Mesenchymal stem cell (in vitro differentiated cells and primary cell): Measurements from ENCODE around the gene LPCAT3. TPM values are rescaled to one million over a fixed set of nuclear protein-coding genes. Genes with fewer than 3 reads are reported as not detected.
A peak's percentile ranks its signal among the peaks of the same experiment; 100 is the strongest.

Experiments used
- DNase-seq: peaks from one replicate; pipeline ENCODE4 v3.0.0-alpha.2; 2013
- H2AFZ ChIP-seq: one replicate; pipeline ENCODE4 v1.6.1; 2013; ENCODE audit warnings: low read depth, mild to moderate bottlenecking, control low read depth, inconsistent platforms, low read length, moderate library complexity
- H2AK5ac ChIP-seq: 2 replicates; pipeline ENCODE4 v1.6.1; 2013; ENCODE audit warnings: low read length, moderate library complexity, mild to moderate bottlenecking, inconsistent platforms; ENCODE audit not compliant: severe bottlenecking
- H2BK120ac ChIP-seq: one replicate; pipeline ENCODE4 v1.6.1; 2013; ENCODE audit warnings: low read depth, mild to moderate bottlenecking, inconsistent platforms, low read length, moderate library complexity
- H2BK12ac ChIP-seq, 2 experiments: one replicate each; pipeline ENCODE4 v1.6.1; 2013; ENCODE audit warnings: inconsistent platforms in 2 of 2, low read length in 2 of 2, mild to moderate bottlenecking in 2 of 2, moderate library complexity in 2 of 2, control low read depth in 1 of 2
- H2BK15ac ChIP-seq: one replicate; pipeline ENCODE4 v1.6.1; 2013; ENCODE audit warnings: mild to moderate bottlenecking, low read depth, inconsistent platforms; ENCODE audit not compliant: poor library complexity, severe bottlenecking
- H2BK5ac ChIP-seq: 2 replicates; pipeline ENCODE4 v1.6.1; 2013; ENCODE audit warnings: low read depth, mild to moderate bottlenecking, low read length, control low read depth, inconsistent platforms; ENCODE audit not compliant: poor library complexity, severe bottlenecking
- H3K14ac ChIP-seq, 2 experiments: one replicate each; pipeline ENCODE4 v1.6.1; 2013; ENCODE audit warnings: inconsistent platforms in 2 of 2, low read length in 2 of 2, control low read depth in 1 of 2, mild to moderate bottlenecking in 1 of 2, moderate library complexity in 1 of 2
- H3K18ac ChIP-seq, 2 experiments: one replicate each; pipeline ENCODE4 v1.6.1; 2013; ENCODE audit warnings: inconsistent platforms in 2 of 2, low read length in 2 of 2, control low read depth in 1 of 2, low read depth in 1 of 2, mild to moderate bottlenecking in 1 of 2
- H3K23ac ChIP-seq, 2 experiments: one replicate each; pipeline ENCODE4 v1.6.1; 2013; ENCODE audit warnings: inconsistent platforms in 2 of 2, low read length in 2 of 2, mild to moderate bottlenecking in 2 of 2, moderate library complexity in 2 of 2, control low read depth in 1 of 2
- H3K27ac ChIP-seq: 2 replicates; pipeline ENCODE4 v1.5.1; 2013; ENCODE audit warnings: mild to moderate bottlenecking, moderate library complexity, low read length, control low read depth, inconsistent platforms; ENCODE audit not compliant: poor library complexity, severe bottlenecking
- H3K27me3 ChIP-seq, 2 experiments: 2 replicates each; pipeline versions ENCODE4 v1.6.1 to v1.7.0; 2013; ENCODE audit warnings: low read length in 2 of 2, mild to moderate bottlenecking in 2 of 2, moderate library complexity in 2 of 2, control low read depth in 1 of 2, inconsistent platforms in 1 of 2; ENCODE audit not compliant: control insufficient read depth in 1 of 2, insufficient read depth in 1 of 2
- H3K36me3 ChIP-seq, 2 experiments: 2 replicates each; pipeline versions ENCODE4 v1.6.1 to v1.7.0; 2013; ENCODE audit warnings: low read length in 2 of 2, control low read depth in 1 of 2, inconsistent platforms in 1 of 2, low read depth in 1 of 2, mild to moderate bottlenecking in 1 of 2; ENCODE audit not compliant: insufficient read depth in 2 of 2, control insufficient read depth in 1 of 2
- H3K4ac ChIP-seq, 2 experiments: one replicate each; pipeline ENCODE4 v1.6.1; 2013; ENCODE audit warnings: inconsistent platforms in 2 of 2, low read length in 2 of 2, mild to moderate bottlenecking in 2 of 2, moderate library complexity in 2 of 2, control low read depth in 1 of 2, low read depth in 1 of 2
- H3K4me1 ChIP-seq: 2 replicates; pipeline ENCODE4 v1.6.1; 2013; ENCODE audit warnings: low read depth, low read length, control low read depth; ENCODE audit not compliant: control insufficient read depth, insufficient read depth
- H3K4me2 ChIP-seq: 2 replicates; pipeline ENCODE4 v1.6.1; 2013; ENCODE audit warnings: low read length, mild to moderate bottlenecking, inconsistent platforms; ENCODE audit not compliant: poor library complexity, severe bottlenecking
- H3K4me3 ChIP-seq, 2 experiments: 2 replicates each; pipeline versions ENCODE4 v1.5.1 to v1.7.0; 2013; ENCODE audit warnings: low read length in 2 of 2, mild to moderate bottlenecking in 2 of 2, control low read depth in 1 of 2, low read depth in 1 of 2; ENCODE audit not compliant: insufficient read depth in 1 of 2
- H3K79me1 ChIP-seq: replicated peaks from 2 replicates; pipeline ENCODE4 v1.6.1; 2013; ENCODE audit warnings: mild to moderate bottlenecking, control low read depth, low read length, inconsistent platforms; ENCODE audit not compliant: poor library complexity, severe bottlenecking
- H3K9ac ChIP-seq: 2 replicates; pipeline ENCODE4 v1.7.0; 2013; ENCODE audit warnings: mild to moderate bottlenecking, low read length, moderate library complexity
- H3K9me3 ChIP-seq: 2 replicates; pipeline ENCODE4 v1.7.0; 2013; ENCODE audit warnings: mild to moderate bottlenecking, low read length; ENCODE audit not compliant: control insufficient read depth
- H4K8ac ChIP-seq: one replicate; pipeline ENCODE4 v1.6.1; 2013; ENCODE audit warnings: inconsistent platforms, mild to moderate bottlenecking, low read length, moderate library complexity
- H4K91ac ChIP-seq: one replicate; pipeline ENCODE4 v1.6.1; 2013; ENCODE audit warnings: mild to moderate bottlenecking, low read length, inconsistent platforms
- WGBS: methylation state at CpG from one replicate; pipeline ENCODE4 v1.1.7; 2013; ENCODE audit warnings: mixed read lengths; 5-methylcytosine and 5-hydroxymethylcytosine counted together
- polyA plus RNA-seq, 2 experiments: library from polyadenylated mRNA; stranded (reverse); fragments of 200-250 nt; gene quantifications; one replicate each; pipeline ENCODE4 v1.2.3, GENCODE V29; 2013

The LPCAT3 gene, protein sequence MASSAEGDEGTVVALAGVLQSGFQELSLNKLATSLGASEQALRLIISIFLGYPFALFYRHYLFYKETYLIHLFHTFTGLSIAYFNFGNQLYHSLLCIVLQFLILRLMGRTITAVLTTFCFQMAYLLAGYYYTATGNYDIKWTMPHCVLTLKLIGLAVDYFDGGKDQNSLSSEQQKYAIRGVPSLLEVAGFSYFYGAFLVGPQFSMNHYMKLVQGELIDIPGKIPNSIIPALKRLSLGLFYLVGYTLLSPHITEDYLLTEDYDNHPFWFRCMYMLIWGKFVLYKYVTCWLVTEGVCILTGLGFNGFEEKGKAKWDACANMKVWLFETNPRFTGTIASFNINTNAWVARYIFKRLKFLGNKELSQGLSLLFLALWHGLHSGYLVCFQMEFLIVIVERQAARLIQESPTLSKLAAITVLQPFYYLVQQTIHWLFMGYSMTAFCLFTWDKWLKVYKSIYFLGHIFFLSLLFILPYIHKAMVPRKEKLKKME
- 103 TPM for polyA plus RNA-seq (2013, experiment 1 of 2)
- polyA plus RNA-seq (2013, experiment 2 of 2), result 102 TPM

DNA sequence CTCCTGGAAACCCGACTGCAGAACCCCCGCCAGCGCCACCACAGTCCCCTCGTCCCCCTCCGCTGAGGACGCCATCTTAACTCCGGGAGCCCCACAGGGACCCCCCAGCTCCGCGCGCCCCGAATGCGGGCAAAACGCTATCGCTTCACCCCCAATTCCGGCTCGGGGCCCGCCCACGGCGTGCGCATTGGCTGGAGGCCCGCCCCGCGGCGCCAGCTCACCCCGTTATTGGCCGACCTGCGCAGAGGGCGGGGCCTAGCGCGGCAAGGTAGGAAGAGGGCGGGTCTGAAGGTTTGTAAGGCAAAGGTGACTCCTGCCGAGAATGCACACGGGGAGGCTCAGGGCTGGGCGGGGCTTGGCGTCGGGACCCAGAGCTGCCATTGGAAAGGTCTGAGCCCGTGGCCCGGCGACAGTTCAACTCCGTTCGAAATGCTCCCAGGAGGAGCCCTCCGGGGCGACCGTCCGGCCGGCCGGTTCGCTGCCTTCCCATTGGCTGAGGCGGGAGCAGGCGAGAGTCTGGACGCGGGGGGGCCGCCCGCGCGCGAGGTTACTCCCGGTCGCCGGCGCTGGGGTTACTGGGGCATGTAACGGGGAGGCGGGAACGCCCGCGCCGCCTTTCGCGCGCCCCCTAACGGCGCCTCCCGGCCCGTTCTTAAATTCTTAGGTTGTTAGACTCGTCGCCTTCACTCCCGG, at the start of gene LPCAT3:
Gene LPCAT3 (minus strand): TSS at position 127 of the 693 bp plus-strand sequence. CDS start 52 bp downstream, at position 75.
- WGBS, result under 1% methylated on average over 77 of the region's 77 CpGs
- Histone ChIP-seq H3K27ac (peak within 1 kb of the TSS; percentile 95), H3K79me1 (peaks cover 12% of the 10 kb centered on the region), H3K4me2 (peak within 1 kb of the TSS; percentile 74), H3K14ac (peak within 1 kb of the TSS in 1 of 2 experiments; percentile 68), H3K27me3 (no peaks in the 10 kb centered on the region), H3K4me3 (peak within 1 kb of the TSS; percentile 75 to 97), H2BK5ac (peak within 1 kb of the TSS; percentile 95), H2AFZ (peak within 1 kb of the TSS; percentile 29), H3K9me3 (no peaks in the 10 kb centered on the region), H2BK120ac (peak within 1 kb of the TSS; percentile 85), H3K18ac (peak within 1 kb of the TSS; percentile 94 to 98), H3K23ac (no peak within 1 kb of the TSS), H3K4me1 (peaks cover 3% of the 10 kb centered on the region), H3K4ac (peak within 1 kb of the TSS in 1 of 2 experiments; percentile 71), H3K36me3 (peaks cover 0 to 8% of the 10 kb centered on the region in 2 experiments), H2BK15ac (no peak within 1 kb of the TSS), H4K8ac (peak within 1 kb of the TSS; percentile 96), H2AK5ac (no peak within 1 kb of the TSS), H4K91ac (peak within 1 kb of the TSS; percentile 97), H3K9ac (peak within 1 kb of the TSS; percentile 89), H2BK12ac (peak within 1 kb of the TSS in 1 of 2 experiments; percentile 91)
- peak; percentile 96 for DNase-seq

DNA sequence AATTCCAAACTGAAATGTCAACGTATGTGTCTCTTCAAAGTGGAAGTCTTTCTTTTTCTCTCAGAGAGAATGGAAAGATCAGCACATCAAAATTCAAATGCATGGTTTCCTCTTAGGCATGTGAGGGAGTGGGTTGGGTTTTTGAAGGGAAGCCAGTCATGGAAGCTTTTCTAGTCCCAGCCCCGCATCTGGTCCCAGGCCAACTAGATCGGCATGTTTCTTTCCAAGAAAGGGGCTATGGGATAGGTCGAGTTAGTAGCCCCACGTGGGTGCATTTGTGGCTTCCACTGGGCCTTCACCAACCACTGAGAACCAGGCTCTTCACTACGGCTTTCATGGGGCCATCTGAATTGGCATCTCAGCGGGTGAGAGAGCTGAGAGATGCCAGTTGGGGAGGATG, 48.8 kb upstream of the LPCAT3 start:
- H3K4me3 ChIP-seq, result no peak overlapping the region
- peaks cover 0 to 9% of the 10 kb centered on the region in 2 experiments for H3K27me3 ChIP-seq
- H3K79me1 ChIP-seq, result no peaks in the 10 kb centered on the region
- no peak overlapping the region for H3K23ac ChIP-seq
- no peak overlapping the region for H3K18ac ChIP-seq
- 88% methylated on average over 7 of the region's 7 CpGs for WGBS
- no peak overlapping the region for H3K14ac ChIP-seq
- H3K27ac ChIP-seq, result no peak overlapping the region
- no peak overlapping the region for H2AK5ac ChIP-seq
- H3K9me3 ChIP-seq, result no peaks in the 10 kb centered on the region
- no peak overlapping the region for H2BK5ac ChIP-seq
- no peak for DNase-seq
- no peak overlapping the region for H2BK120ac ChIP-seq
- H3K4me2 ChIP-seq, result no peak overlapping the region
- no peak overlapping the region for H2BK12ac ChIP-seq
- no peak overlapping the region for H3K4ac ChIP-seq
- H2BK15ac ChIP-seq, result no peak overlapping the region
- H3K36me3 ChIP-seq, result peaks cover 0 to 89% of the 10 kb centered on the region in 2 experiments
- peaks cover 6% of the 10 kb centered on the region for H3K4me1 ChIP-seq
- no peak overlapping the region for H4K8ac ChIP-seq
- H3K9ac ChIP-seq, result no peak overlapping the region
- H2AFZ ChIP-seq, result no peak overlapping the region
- H4K91ac ChIP-seq, result no peak overlapping the region

- Histone ChIP-seq H4K8ac (no peak overlapping the region), H3K9me3 (no peaks in the 10 kb centered on the region), H3K9ac (no peak overlapping the region), H3K4me3 (no peak overlapping the region), H2BK5ac (no peak overlapping the region), H3K27me3 (peaks cover 0 to 9% of the 10 kb centered on the region in 2 experiments), H2AFZ (no peak overlapping the region), H3K18ac (no peak overlapping the region), H3K27ac (no peak overlapping the region), H3K23ac (no peak overlapping the region), H3K14ac (no peak overlapping the region), H3K4ac (no peak overlapping the region), H2AK5ac (no peak overlapping the region), H3K4me1 (peaks cover 6% of the 10 kb centered on the region), H2BK120ac (no peak overlapping the region), H4K91ac (no peak overlapping the region), H2BK15ac (no peak overlapping the region), H3K36me3 (peaks cover 0 to 89% of the 10 kb centered on the region in 2 experiments), H3K79me1 (no peaks in the 10 kb centered on the region), H3K4me2 (no peak overlapping the region), H2BK12ac (no peak overlapping the region)
- DNase-seq, result no peak
- WGBS, result 88% methylated on average over 1 of the region's 2 CpGs
These were observed 48.3 kb upstream of the LPCAT3 start for GRCh38 chr12:7066596-7066995.
